AG10803 (cell line): ENCODE measurements around the gene GNB1L.
A peak's percentile ranks its signal among the peaks of the same experiment; 100 is the strongest.

Source experiments
- DNase-seq: peaks from one replicate; pipeline ENCODE4 v3.0.0; 2010; ENCODE audit warnings: low read depth
- H3K4me3 ChIP-seq: 2 replicates; pipeline ENCODE4 v1.5.1; 2011; ENCODE audit warnings: mild to moderate bottlenecking, low read length, control low read depth
- CTCF ChIP-seq: conservative IDR thresholded peaks from 2 replicates; pipeline ENCODE4 v1.5.1; 2011; ENCODE audit warnings: mild to moderate bottlenecking, low read length, control low read depth, inconsistent platforms

Gene GNB1L

GRCh38 chr22:19751497-19752245 lies 103.0 kb downstream of the GNB1L start:
- TF ChIP-seq CTCF: no peak
- no peak overlapping the region for H3K4me3 ChIP-seq
- no peak for DNase-seq

GRCh38 chr22:19750507-19751490 lies 103.9 kb downstream of the GNB1L start:
- H3K4me3 ChIP-seq: no peak overlapping the region
- no peak for TF ChIP-seq CTCF
- peak; percentile 30 for DNase-seq

GRCh38 chr22:19749876-19750275 lies 104.8 kb downstream of the GNB1L start:
- no peak for TF ChIP-seq CTCF
- no peak overlapping the region for H3K4me3 ChIP-seq
- no peak for DNase-seq

- no peak overlapping the region for H3K4me3 ChIP-seq
- no peak for TF ChIP-seq CTCF
These were observed 105.5 kb downstream of the GNB1L start for GRCh38 chr22:19748991-19749664.

GRCh38 chr22:19748139-19748538 lies 106.5 kb downstream of the GNB1L start:
- TF ChIP-seq CTCF: no peak
- DNase-seq: no peak
- no peak overlapping the region for H3K4me3 ChIP-seq

More at GRCh38 chr22:19748991-19749664, 105.5 kb downstream of the GNB1L start:
- DNase-seq: no peak

- TF ChIP-seq CTCF: no peak
- H3K4me3 ChIP-seq: no peak overlapping the region
- DNase-seq: no peak
These were observed 107.1 kb downstream of the GNB1L start for GRCh38 chr22:19747551-19747950.
